Measurements from ENCODE around the gene NUAK2. TPM values are rescaled to one million over a fixed set of nuclear protein-coding genes. Genes with fewer than 3 reads are reported as not detected.

Gene NUAK2
- total RNA-seq, 2 experiments from 2014 or later, result 14.9 to 15.3 TPM

- Mint-ChIP-seq H3K4me1 (ENCODE audit: low read depth) (peaks cover 9% of the 10 kb centered on the region), H3K36me3 (ENCODE audit: low read depth) (no peaks in the 10 kb centered on the region), H3K27me3 (no peaks in the 10 kb centered on the region), H3K9me3 (no peaks in the 10 kb centered on the region), H3K4me3 (no peak overlapping the region), H3K27ac (no peak overlapping the region)
- no peak overlapping the region for H3K27ac ChIP-seq (ENCODE audit: low read depth in 1 of 2, low read length in 2 of 2)
- H3K27me3 ChIP-seq (ENCODE audit: control insufficient read depth in 1 of 2, insufficient read depth in 2 of 2, low read length in 2 of 2), result peaks cover 0 to 2% of the 10 kb centered on the region in 2 experiments
- ChIA-PET CTCF (no interaction called here), POLR2A (no interaction called here)
- H3K36me3 ChIP-seq (ENCODE audit: insufficient read depth, low read length), result no peaks in the 10 kb centered on the region
- DNase-seq, result no peak
- no peaks in the 10 kb centered on the region for H3K9me3 ChIP-seq (ENCODE audit: control insufficient read depth in 1 of 2, insufficient read depth in 1 of 2, low read length in 2 of 2)
- no peak overlapping the region for H3K4me3 ChIP-seq (ENCODE audit: low read length)
- intact Hi-C loops (cut with DNase I, micrococcal nuclease), result loop anchor here in 1 of 2 experiments (5.0 to 10.0 kb wide), 2 partner anchors 196 to 454 kb away; no protein-coding TSS in a partner anchor
- ATAC-seq (ENCODE audit: poor library complexity), result no peak
- TF ChIP-seq CTCF (IDR thresholded peaks at IDR 0.05), result no peak
- H3K4me1 ChIP-seq (ENCODE audit: insufficient read depth, low read length), result peaks cover 14% of the 10 kb centered on the region
Observed at GRCh38 chr1:205258719-205259118, 62.8 kb downstream of the NUAK2 start.

GRCh38 chr1:205258261-205258691, 63.3 kb downstream of the NUAK2 start:
- Mint-ChIP-seq H3K9me3 (no peaks in the 10 kb centered on the region), H3K27me3 (no peaks in the 10 kb centered on the region), H3K27ac (no peak overlapping the region), H3K4me3 (no peak overlapping the region), H3K4me1 (ENCODE audit: low read depth) (peaks cover 7% of the 10 kb centered on the region), H3K36me3 (ENCODE audit: low read depth) (no peaks in the 10 kb centered on the region)
- no peak overlapping the region for H3K4me3 ChIP-seq (ENCODE audit: low read length)
- CTCF ChIA-PET, result no interaction called here
- no peaks in the 10 kb centered on the region for H3K36me3 ChIP-seq (ENCODE audit: insufficient read depth, low read length)
- no peak for TF ChIP-seq CTCF (IDR thresholded peaks at IDR 0.05)
- peaks cover 0 to 2% of the 10 kb centered on the region in 2 experiments for H3K27me3 ChIP-seq (ENCODE audit: control insufficient read depth in 1 of 2, insufficient read depth in 2 of 2, low read length in 2 of 2)
- intact Hi-C loops (cut with DNase I, micrococcal nuclease), result loop anchor here in 1 of 2 experiments (5.0 to 10.0 kb wide), 2 partner anchors 196 to 453 kb away; no protein-coding TSS in a partner anchor
- no peak for ATAC-seq (ENCODE audit: poor library complexity)
- H3K9me3 ChIP-seq (ENCODE audit: control insufficient read depth in 1 of 2, insufficient read depth in 1 of 2, low read length in 2 of 2), result no peaks in the 10 kb centered on the region
- DNase-seq, result no peak
- POLR2A ChIA-PET, result no interaction called here
- no peak overlapping the region for H3K27ac ChIP-seq (ENCODE audit: low read depth in 1 of 2, low read length in 2 of 2)
- H3K4me1 ChIP-seq (ENCODE audit: insufficient read depth, low read length), result peaks cover 14% of the 10 kb centered on the region

GRCh38 chr1:205257735-205258134, 63.8 kb downstream of the NUAK2 start:
- intact Hi-C loops (cut with DNase I, micrococcal nuclease), result loop anchor here in 1 of 2 experiments (5.0 to 10.0 kb wide), 2 partner anchors 195 to 453 kb away; no protein-coding TSS in a partner anchor
- H3K4me3 Mint-ChIP-seq, result no peak overlapping the region

More at GRCh38 chr1:205257735-205258134, 63.8 kb downstream of the NUAK2 start:
- peaks cover 4% of the 10 kb centered on the region for H3K4me1 Mint-ChIP-seq (ENCODE audit: low read depth)
- ATAC-seq (ENCODE audit: poor library complexity), result no peak
- no peaks in the 10 kb centered on the region for H3K36me3 Mint-ChIP-seq (ENCODE audit: low read depth)
- no peak overlapping the region for H3K27ac Mint-ChIP-seq
- ChIA-PET POLR2A (interaction anchor here (1.9 kb wide), 1 partner anchor 135 kb away, joined by 5 read pairs; no protein-coding TSS in a partner anchor), CTCF (interaction anchor here (2.8 kb wide), 1 partner anchor 16 kb away, joined by 14 read pairs; no protein-coding TSS in a partner anchor)
- Histone ChIP-seq H3K27ac (ENCODE audit: low read depth in 1 of 2, low read length in 2 of 2) (no peak overlapping the region), H3K9me3 (ENCODE audit: control insufficient read depth in 1 of 2, insufficient read depth in 1 of 2, low read length in 2 of 2) (no peaks in the 10 kb centered on the region), H3K4me1 (ENCODE audit: insufficient read depth, low read length) (peaks cover 11% of the 10 kb centered on the region), H3K36me3 (ENCODE audit: insufficient read depth, low read length) (no peaks in the 10 kb centered on the region), H3K27me3 (ENCODE audit: control insufficient read depth in 1 of 2, insufficient read depth in 2 of 2, low read length in 2 of 2) (peaks cover 0 to 2% of the 10 kb centered on the region in 2 experiments), H3K4me3 (ENCODE audit: low read length) (no peak overlapping the region)
- no peak for TF ChIP-seq CTCF (IDR thresholded peaks at IDR 0.05)
- DNase-seq, result no peak
- no peaks in the 10 kb centered on the region for H3K9me3 Mint-ChIP-seq
- H3K27me3 Mint-ChIP-seq, result no peaks in the 10 kb centered on the region
